22Rv1 (cell line): ENCODE results near the gene CST9L.

Experiments used
- CTCF ChIP-seq: fragments of 450-650 bp; IDR thresholded peaks from 2 replicates; pipeline ENCODE4 v1.5.1; 2017; ENCODE audit warnings: mild to moderate bottlenecking
- ZFX ChIP-seq: fragments of 450-650 bp; IDR thresholded peaks from 2 replicates; pipeline ENCODE4 v1.6.1; 2017; ENCODE audit warnings: antibody characterized with exemption, borderline replicate concordance

- TF ChIP-seq CTCF = no peak
- no peak for TF ChIP-seq ZFX
Measured at GRCh38 chr20:23569570-23569969, 1.3 kb upstream of the CST9L start.
